Right atrium auricular region (tissue), 2 donors: ENCODE measurements around the gene ROS1. TPM values are rescaled to one million over a fixed set of nuclear protein-coding genes. Genes with fewer than 3 reads are reported as not detected.

Experiments used
- DNase-seq: peaks from one replicate; pipeline ENCODE4 v3.0.0-alpha.2; 2019; ENCODE audit warnings: low spot score
- H3K27ac ChIP-seq, 2 donors: fragments of 200-600 bp; sonication (generic); 1 replicate in 1 of 2; 2 replicates in 1 of 2; pipeline ENCODE4 v1.5.1; 2016 to 2019
- H3K27me3 ChIP-seq, 2 donors: fragments of 200-600 bp; sonication (generic); one replicate each; pipeline versions ENCODE4 v1.5.1 to v1.6.0; 2017 to 2019
- H3K36me3 ChIP-seq: fragments of 200-600 bp; sonication (generic); one replicate; pipeline ENCODE4 v1.5.1; 2016
- H3K4me1 ChIP-seq, 2 donors: fragments of 200-600 bp; sonication (generic); one replicate each; pipeline versions ENCODE4 v1.5.1 to v1.6.0; 2017 to 2019
- H3K4me3 ChIP-seq, 2 donors: fragments of 200-600 bp; sonication (generic); 1 replicate in 1 of 2; 2 replicates in 1 of 2; pipeline ENCODE4 v1.5.1; 2017 to 2019; ENCODE audit warnings: mild to moderate bottlenecking in 1 of 2, moderate library complexity in 1 of 2
- H3K9me3 ChIP-seq, 2 donors: fragments of 200-600 bp; sonication (generic); one replicate each; pipeline ENCODE4 v1.5.1; 2019
- total RNA-seq, 2 donors: library from RNA; depleted of rRNA; stranded (reverse); fragments of >200 nt; gene quantifications; one replicate each; pipeline ENCODE4 v1.1.0, GENCODE V29; 2016
- TF ChIP-seq, protein P1 (sequence below), 2 donors: fragments of 200-600 bp; sonication (generic); IDR thresholded peaks; one replicate each; pipeline ENCODE4 v1.5.1; 2019; ENCODE audit warnings: antibody characterized with exemption in 2 of 2

ROS1 gene
- total RNA-seq, 2 donors from 2014 or later, result not detected

DNA sequence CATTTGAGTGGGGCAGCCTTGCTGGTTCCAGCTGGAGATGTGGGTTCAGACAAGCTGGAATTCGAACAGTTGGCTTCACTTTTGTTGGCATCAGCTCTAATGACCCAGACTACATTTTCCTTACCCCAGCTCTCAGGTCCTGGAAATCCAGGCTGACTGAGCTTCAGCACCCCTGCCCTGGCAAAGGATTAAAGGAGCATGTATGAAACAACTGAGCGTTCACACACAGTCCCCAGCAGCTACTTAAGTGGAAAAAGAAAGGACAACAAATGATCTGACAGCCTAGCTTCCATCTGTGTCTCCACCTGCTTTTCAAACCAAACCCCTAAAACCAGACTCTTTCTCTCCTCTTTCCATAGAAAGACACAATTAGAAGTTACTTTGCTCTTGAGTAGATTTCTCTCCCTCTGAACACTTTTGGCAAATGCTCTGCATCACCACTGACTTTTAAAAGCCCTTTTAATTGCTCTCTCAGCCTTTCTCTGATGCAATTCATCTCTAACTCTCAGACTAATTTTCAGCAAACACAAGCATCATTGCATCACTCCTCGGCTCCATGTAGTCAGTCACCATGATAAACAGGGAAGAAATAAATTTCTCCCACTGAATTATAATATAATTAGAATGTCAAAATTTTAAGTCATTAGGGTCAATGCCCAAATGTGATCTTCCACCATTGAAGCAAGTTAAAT, 28.1 kb downstream of the ROS1 start:
- no peak for DNase-seq
- TF ChIP-seq, protein P1, sequence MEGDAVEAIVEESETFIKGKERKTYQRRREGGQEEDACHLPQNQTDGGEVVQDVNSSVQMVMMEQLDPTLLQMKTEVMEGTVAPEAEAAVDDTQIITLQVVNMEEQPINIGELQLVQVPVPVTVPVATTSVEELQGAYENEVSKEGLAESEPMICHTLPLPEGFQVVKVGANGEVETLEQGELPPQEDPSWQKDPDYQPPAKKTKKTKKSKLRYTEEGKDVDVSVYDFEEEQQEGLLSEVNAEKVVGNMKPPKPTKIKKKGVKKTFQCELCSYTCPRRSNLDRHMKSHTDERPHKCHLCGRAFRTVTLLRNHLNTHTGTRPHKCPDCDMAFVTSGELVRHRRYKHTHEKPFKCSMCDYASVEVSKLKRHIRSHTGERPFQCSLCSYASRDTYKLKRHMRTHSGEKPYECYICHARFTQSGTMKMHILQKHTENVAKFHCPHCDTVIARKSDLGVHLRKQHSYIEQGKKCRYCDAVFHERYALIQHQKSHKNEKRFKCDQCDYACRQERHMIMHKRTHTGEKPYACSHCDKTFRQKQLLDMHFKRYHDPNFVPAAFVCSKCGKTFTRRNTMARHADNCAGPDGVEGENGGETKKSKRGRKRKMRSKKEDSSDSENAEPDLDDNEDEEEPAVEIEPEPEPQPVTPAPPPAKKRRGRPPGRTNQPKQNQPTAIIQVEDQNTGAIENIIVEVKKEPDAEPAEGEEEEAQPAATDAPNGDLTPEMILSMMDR (IDR thresholded peaks at IDR 0.05), result no peak
- Histone ChIP-seq H3K36me3 (no peaks in the 10 kb centered on the region), H3K9me3 (no peaks in the 10 kb centered on the region), H3K27me3 (no peaks in the 10 kb centered on the region), H3K27ac (no peak overlapping the region), H3K4me3 (no peak overlapping the region), H3K4me1 (no peaks in the 10 kb centered on the region)

DNA sequence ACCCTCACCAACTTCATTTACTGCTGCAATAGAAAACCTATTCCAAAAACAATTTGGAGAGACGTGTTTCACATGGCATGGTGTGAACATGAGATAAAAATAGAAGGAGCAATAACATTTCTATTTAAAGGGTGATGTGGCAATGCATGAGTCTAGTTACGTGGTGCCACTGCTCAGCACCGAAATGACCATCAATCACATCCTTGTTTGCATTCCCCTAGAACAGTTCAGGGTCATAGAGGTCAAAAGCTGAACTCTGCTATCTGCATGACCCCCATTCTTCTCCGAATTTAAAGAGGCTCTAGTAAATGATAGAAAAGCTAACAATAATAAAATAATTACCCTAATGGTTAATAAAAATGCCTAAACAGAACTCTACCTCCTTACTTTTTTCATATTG, 29.5 kb downstream of the ROS1 start:
- Histone ChIP-seq H3K9me3 (no peaks in the 10 kb centered on the region), H3K27me3 (no peaks in the 10 kb centered on the region), H3K4me1 (no peaks in the 10 kb centered on the region), H3K36me3 (no peaks in the 10 kb centered on the region), H3K27ac (peak overlapping the region in 1 of 2 donors; percentile 64), H3K4me3 (no peak overlapping the region)
- TF ChIP-seq, protein P1 (IDR thresholded peaks at IDR 0.05), result no peak
- no peak for DNase-seq

DNA sequence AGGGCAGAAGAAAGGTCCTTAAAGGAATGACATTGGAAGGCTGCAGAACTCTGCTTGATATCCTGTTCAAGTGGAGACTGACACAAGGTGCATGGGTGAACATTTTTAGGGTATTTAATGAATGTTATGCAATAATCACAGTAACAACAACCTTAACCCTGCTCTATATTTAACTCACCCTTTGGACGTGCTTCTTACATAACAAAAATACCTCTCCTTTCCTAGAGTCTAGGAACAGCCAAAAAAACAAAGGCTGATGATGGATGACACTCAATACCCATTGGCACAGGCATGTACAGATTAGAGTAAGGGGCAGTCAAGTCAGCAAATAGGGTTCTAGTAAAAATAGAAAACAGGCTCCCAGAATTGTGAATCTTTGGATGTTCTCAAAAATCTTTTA, 30.6 kb downstream of the ROS1 start:
- TF ChIP-seq, protein P1 (IDR thresholded peaks at IDR 0.05), result no peak
- no peaks in the 10 kb centered on the region for H3K4me1 ChIP-seq
- no peaks in the 10 kb centered on the region for H3K27me3 ChIP-seq
- H3K36me3 ChIP-seq, result no peaks in the 10 kb centered on the region
- DNase-seq, result no peak
- no peaks in the 10 kb centered on the region for H3K9me3 ChIP-seq
- H3K4me3 ChIP-seq, result no peak overlapping the region
- H3K27ac ChIP-seq, result peak overlapping the region; percentile 19 to 64

DNA sequence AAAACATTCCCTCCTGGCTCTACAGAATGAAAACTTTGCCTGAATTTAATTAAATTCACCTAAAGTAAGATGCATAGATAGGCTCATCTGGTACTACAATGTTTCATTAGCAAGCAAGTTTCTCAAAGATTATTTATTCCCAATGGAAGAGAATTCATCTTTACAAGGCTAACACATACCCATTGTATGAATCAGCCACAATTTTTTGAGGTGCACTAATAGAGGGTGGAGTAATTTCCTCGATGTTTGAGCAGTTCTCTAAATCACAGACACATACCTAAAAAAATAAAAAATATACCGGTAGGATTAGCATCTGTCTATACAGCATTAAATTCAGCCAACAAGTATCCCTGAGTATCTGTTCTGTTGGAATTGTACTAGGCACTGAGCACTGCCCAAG, 32.7 kb downstream of the ROS1 start:
- Histone ChIP-seq H3K27ac (no peak overlapping the region), H3K4me1 (no peaks in the 10 kb centered on the region), H3K9me3 (no peaks in the 10 kb centered on the region), H3K4me3 (no peak overlapping the region), H3K27me3 (no peaks in the 10 kb centered on the region), H3K36me3 (no peaks in the 10 kb centered on the region)
- DNase-seq, result no peak
- TF ChIP-seq, protein P1 (IDR thresholded peaks at IDR 0.05), result no peak

DNA sequence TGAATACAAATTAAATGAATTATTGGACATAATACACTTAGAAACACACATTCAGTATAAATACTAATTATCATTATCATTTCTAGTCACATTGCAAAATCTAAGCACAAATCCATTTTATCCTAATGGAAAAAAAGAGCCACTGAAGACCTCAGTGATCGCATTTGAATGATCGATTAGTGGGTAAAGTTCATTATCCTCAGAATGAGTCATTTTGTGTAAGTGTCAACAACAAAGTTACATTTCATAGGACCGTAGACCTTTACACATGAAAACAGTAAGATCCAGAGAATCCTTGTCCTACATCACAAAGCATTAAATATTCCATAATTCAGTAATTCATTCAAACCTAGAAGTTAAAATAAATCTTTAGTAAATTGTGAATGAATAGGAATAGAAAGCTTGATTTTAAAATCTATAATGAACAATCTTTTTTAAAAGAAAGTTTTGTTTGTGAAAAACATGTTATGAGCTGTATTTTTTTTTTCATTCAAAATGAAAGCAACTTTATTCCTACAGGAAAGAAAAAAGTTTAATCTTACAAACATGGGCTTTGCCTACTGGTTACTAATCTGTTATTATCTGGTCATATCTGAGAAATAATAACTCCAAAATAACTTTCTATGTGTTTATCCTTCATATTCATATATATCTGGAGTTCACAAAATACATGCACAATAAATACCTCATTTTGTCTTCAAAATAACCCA, 33.7 kb downstream of the ROS1 start:
- H3K4me1 ChIP-seq, result no peaks in the 10 kb centered on the region
- no peaks in the 10 kb centered on the region for H3K9me3 ChIP-seq
- no peak overlapping the region for H3K4me3 ChIP-seq
- TF ChIP-seq, protein P1 (IDR thresholded peaks at IDR 0.05), result no peak
- no peaks in the 10 kb centered on the region for H3K27me3 ChIP-seq
- no peak overlapping the region for H3K27ac ChIP-seq
- DNase-seq, result no peak
- no peaks in the 10 kb centered on the region for H3K36me3 ChIP-seq
